GM21528 (cell line): Measurements from ENCODE around the gene KDM5B.
"Not testable (repeated sequence)": the region's sequence is repeated elsewhere in the genome, so short reads cannot be mapped to it uniquely, and the experiment has no call there.

ENCODE experiments used
- ATAC-seq: cut with Tn5 transposase; IDR thresholded peaks from one replicate; pipeline ENCODE4 v1.9.1; 2021; ENCODE audit warnings: mild to moderate bottlenecking, moderate library complexity; ENCODE audit not compliant: unreplicated experiment, low FRiP score

KDM5B gene

DNA sequence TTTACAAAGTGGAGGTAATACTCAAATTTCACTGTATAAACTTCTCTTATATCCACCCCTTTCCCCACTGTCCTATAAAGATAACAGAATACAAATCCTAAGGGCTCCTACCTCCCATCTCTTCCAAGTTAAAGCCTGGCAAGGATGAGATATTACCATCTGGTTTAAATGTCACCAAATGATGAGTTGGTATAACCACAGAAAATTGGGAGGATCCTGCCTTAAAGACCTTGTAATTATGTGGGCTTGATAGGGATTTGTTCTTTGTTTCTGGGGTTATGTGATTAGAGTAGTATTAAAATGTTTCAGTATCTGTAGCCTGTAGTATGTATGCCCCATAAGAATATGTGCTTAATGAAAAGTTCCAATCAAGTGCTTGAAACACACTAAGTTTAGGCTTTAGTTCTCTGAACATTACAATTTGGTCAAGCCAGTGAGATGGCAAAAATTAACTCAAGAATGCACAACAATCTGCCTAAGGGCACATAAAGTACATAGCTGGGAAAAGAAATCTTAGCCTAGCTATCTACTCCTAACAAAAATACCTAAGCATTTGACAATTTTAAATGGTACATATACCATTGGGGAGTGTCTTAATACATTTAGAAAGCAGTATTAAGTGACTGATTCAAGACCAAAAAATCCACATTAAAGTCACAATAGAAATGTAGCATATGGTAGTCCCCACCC, 14.0 kb downstream of the KDM5B start:
- no peak for ATAC-seq

- no peak for ATAC-seq
These were observed 17.0 kb downstream of the KDM5B start for GRCh38 chr1:202791077-202791747.

DNA sequence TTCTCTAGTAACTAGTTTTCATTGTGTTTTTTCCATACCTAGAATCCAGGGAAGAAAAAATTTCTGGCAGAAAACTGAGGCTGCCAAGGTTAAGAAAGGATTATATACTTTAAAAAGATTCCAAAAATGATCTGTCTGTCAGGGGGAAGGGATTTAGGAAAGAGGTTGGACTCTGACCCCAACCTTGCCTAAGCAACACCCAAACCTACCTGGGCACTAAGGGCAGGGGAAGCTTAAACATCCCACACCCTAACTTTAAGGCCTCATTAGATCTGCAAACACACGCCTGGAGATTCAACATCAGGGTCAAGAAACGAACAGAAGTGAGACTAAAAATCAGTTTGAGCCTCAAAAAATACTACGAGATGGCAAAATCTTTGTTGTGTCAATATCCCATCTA, 19.4 kb downstream of the KDM5B start:
- ATAC-seq = no peak

DNA sequence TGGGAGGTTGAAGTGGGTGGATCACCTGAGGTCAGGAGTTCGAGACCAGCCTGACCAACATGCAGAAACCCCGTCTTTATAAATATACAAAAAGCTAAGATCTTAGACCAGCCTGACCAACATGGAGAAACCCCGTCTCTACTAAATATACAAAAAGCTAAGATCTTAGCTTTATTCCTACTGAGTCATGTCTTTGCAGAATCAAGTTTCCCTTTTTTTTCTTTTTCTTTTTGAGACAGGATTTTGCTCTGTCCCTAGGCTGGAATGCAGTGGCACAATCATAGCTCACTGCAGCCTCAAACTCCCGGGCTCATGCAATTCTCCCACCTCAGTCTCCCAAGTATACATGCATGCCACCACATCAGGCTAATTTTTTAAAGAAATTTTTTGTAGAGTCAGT, 21.4 kb downstream of the KDM5B start:
- ATAC-seq = no peak

GRCh38 chr1:202781180-202781579, 27.0 kb downstream of the KDM5B start:
- ATAC-seq = no peak

DNA sequence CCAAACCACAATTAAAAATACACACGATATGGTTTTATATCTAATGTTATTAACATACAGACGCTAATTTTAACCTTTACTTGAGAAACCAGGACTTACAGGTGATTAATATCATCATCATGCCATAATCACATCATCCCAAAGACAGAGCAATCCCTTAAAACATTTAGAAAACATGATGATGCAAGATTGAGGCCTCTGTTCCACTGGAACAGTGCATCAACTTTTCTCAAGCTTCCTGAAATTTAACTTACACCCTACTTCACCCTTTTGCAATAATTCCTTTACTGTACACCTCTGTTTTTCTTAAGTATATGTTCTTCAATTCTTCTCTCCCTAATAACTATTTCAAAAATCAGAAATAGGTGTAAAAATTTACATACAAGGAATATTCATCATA, 38.1 kb downstream of the KDM5B start:
- ATAC-seq = no peak

- no peak for ATAC-seq
These were observed 42.5 kb downstream of the KDM5B start for GRCh38 chr1:202765721-202766120.

GRCh38 chr1:202762019-202762418, 46.2 kb downstream of the KDM5B start:
- ATAC-seq = no peak

- ATAC-seq = no peak
These were observed 47.6 kb downstream of the KDM5B start for GRCh38 chr1:202760589-202760988.

DNA sequence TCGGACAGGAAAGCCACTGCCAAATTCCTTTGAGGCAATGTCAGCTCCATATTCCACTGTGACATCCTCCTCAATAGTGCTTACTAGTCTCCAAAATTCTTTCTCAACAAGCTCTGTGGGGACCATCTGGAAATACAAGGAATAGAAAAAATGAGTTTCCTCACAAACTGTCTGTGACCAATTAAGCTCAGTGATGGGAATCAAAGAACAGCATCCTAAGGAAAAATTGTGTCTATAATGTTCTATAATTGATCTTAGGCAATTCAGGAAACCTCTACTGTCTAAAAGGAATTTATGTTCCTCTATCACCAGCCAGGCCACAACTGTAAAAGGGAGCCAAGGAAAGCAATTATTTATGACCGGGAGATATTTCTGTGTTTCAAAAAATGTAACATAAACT, 51.8 kb downstream of the KDM5B start:
- ATAC-seq = no peak

DNA sequence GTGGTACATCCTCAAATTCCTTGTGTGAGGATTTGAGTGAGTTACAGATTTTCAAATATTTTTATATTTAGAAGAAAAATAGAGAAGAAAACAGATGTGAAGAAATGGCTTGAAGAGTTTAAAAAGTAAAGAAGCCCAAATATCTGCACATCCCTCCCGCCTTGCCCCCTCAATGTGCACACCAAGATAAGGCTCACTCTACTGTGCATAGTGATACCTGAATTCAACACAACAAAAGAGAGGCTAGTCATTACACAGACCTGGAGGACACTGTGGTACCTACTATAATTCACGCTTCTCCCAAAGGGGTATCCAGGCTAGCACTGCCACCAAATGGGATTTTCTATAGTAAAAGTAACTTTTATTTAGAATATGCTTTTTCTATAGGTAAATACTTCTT, 53.9 kb downstream of the KDM5B start:
- ATAC-seq = no peak

DNA sequence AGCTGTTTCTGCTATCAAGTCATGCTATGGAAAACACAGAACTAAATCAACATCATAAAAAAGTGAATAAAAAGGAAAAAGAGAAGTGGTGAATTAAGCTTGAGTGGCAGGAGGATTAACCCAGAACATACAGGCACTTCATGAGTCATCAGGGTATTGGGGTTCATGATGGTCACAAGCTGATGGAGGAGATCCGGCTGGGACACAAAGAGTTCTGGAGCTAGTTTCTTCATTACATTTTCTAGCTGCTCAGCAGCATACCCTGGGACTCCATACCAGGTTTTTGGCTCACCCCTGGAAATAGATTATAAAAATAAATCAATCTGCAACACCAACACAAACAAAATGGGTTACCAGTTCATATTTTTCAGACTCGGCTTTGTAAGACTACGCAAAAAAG, 55.4 kb downstream of the KDM5B start:
- ATAC-seq = no peak

- ATAC-seq = no peak
These were observed 57.5 kb downstream of the KDM5B start for GRCh38 chr1:202750761-202751160.

GRCh38 chr1:202750024-202750423, 58.2 kb downstream of the KDM5B start:
- no peak for ATAC-seq

DNA sequence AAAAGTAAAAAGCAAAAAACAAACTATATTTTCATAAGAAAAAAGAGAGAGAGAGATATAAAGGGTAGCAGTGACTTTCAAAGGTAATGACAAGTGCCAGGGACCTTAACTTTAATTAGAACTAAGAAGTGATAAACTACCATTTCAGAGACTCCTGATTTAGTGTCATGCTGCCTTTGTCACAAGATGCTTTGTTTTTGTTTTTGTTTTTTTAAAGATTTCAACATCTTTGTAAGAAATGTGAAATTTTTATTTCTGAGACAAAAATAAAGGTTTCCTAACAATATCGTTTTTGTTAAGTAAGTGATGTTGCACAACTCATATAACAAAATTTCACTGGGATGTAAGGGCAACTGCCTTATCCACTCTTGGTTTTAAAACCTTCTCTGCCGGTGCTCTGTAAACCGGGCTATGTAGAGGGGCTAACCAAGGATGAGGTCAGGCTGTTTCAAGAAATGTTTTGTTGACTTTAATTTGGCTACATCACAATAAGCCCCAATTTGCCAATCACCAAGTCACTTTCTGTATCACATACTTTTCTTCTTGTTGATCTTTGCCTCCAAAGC, 62.8 kb downstream of the KDM5B start:
- no peak for ATAC-seq

- not testable (repeated sequence) for ATAC-seq
These were observed 63.5 kb downstream of the KDM5B start for GRCh38 chr1:202744770-202745169.

DNA sequence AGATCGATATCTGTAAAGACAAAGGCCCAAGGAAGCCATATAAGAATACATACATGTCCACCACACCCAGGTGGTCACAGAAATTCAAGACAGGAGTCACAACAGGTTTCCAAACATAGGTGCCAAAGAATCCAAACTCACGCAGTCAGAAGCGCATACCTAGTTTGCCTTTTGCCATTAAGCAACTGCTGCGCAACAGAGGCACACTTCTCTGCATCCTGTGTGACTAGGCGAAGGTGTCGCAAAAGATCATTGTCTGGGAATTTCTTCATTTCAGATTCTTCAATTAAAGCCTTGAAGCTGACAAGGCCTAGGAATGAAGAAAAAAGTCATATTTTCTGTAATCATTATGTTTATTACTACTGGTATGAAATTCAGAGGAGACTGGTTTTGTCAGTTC, 65.7 kb downstream of the KDM5B start:
- no peak for ATAC-seq

DNA sequence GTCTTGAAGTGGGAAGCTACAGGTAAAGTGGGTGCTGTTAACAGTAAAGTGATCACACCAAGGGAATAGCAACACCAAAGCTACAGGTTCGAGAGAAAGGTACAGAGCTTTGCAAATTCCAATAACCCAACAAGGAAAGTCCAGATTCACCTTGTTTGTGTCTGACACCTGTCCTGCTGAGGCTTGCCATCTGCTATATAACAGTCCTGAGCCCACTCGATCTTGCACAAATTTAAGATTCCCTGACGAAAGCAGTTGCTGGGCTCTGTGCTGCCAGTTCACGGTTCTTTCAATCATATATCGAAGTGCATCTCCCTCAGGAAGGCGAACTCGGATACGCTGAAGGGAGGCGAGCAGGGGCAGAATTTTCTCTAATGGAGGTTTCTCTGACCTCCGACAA, 75.0 kb downstream of the KDM5B start:
- ATAC-seq = no peak

GRCh38 chr1:202728951-202729350, 79.3 kb downstream of the KDM5B start:
- no peak for ATAC-seq

GRCh38 chr1:202725526-202725925, 82.7 kb downstream of the KDM5B start:
- ATAC-seq = no peak

GRCh38 chr1:202723708-202724107, 84.5 kb downstream of the KDM5B start:
- no peak for ATAC-seq

GRCh38 chr1:202723046-202723445, 85.2 kb downstream of the KDM5B start:
- ATAC-seq = not testable (repeated sequence)
